IPS-18c (cell line): ENCODE results near the gene ZNF396.

Source experiments
- H3K4me3 ChIP-seq: 2 replicates; pipeline ENCODE4 v1.7.0; 2013; ENCODE audit warnings: low read depth, mild to moderate bottlenecking, low read length, moderate library complexity; ENCODE audit not compliant: insufficient read depth
- H3K9me3 ChIP-seq: one replicate; pipeline ENCODE4 v1.6.1; 2013; ENCODE audit warnings: mild to moderate bottlenecking, low read length, moderate library complexity; ENCODE audit not compliant: control insufficient read depth, insufficient read depth

Gene ZNF396

DNA sequence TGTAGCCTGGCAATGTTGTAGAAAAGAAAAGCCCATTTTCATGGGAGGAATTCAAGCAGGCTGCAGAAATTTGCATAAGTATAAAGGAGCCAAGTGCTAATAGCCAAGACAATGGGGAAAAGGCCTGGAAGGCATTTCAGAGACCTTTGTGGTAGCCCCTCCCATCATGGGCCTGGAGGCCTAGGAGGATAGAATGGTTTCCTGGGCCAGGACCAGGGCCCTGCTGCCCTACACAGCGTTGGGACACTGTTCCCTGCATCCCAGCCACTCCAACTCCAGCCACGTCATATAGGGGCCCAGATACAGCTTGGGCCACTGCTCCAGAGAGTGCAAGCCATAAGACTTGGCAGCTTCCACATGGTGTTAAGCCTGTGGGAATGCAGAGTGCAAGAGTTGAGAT is 24.9 kb downstream of the ZNF396 start:
- peaks cover 6% of the 10 kb centered on the region for H3K9me3 ChIP-seq
- no peak overlapping the region; the same call in 1 of the 2 replicates for H3K4me3 ChIP-seq

DNA sequence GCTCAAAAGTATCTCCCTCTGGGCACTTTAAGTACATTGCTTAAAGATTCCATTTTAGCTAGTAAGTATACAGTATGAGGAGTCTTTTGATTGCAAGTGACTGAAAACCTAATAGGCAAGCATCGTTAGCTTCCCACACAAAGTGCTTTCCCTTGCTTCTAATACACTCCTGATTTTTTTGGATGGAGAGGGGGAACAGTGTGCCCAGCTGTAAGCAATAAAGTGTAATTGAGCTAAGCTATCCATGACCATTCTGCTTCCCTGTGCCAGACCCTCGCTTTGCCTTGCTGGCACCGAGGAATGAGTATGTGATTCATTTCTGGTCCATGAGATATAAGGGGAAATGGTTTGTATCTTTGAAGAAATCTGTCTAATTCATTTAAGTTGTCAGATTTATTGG is 29.1 kb downstream of the ZNF396 start:
- no peak overlapping the region for H3K4me3 ChIP-seq

GRCh38 chr18:35345950-35346349 is 31.2 kb downstream of the ZNF396 start:
- Histone ChIP-seq H3K9me3 (no peaks in the 10 kb centered on the region), H3K4me3 (no peak overlapping the region)

More for the DNA sequence above, 29.1 kb downstream of the ZNF396 start:
- peaks cover 6% of the 10 kb centered on the region for H3K9me3 ChIP-seq

DNA sequence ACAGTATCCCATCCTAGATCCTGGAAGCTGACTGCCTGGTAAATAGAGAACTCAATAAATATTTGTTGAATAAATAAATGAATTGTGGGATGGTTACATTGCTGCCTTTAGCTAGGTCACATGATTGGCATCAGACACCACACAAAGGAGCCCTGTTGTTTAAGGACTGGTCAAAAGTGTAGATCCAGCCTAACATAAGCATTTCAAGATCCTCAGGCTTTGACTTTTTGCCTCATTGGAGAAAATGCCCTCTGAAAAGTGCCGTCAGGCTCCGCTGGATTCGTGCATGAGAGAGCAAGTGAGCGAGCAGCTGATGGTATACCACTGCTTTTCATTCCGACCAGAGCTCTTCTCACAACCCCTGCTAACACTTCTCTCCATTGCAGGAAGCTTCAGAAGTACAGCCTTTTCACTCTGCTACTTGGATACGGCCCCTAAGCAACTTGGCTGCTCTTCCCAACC is 31.6 kb downstream of the ZNF396 start:
- Histone ChIP-seq H3K4me3 (no peak overlapping the region), H3K9me3 (no peaks in the 10 kb centered on the region)

GRCh38 chr18:35344736-35345459 is 32.2 kb downstream of the ZNF396 start:
- Histone ChIP-seq H3K9me3 (no peaks in the 10 kb centered on the region), H3K4me3 (peak overlapping the region; percentile 97; the same call in 1 of the 2 replicates)

DNA sequence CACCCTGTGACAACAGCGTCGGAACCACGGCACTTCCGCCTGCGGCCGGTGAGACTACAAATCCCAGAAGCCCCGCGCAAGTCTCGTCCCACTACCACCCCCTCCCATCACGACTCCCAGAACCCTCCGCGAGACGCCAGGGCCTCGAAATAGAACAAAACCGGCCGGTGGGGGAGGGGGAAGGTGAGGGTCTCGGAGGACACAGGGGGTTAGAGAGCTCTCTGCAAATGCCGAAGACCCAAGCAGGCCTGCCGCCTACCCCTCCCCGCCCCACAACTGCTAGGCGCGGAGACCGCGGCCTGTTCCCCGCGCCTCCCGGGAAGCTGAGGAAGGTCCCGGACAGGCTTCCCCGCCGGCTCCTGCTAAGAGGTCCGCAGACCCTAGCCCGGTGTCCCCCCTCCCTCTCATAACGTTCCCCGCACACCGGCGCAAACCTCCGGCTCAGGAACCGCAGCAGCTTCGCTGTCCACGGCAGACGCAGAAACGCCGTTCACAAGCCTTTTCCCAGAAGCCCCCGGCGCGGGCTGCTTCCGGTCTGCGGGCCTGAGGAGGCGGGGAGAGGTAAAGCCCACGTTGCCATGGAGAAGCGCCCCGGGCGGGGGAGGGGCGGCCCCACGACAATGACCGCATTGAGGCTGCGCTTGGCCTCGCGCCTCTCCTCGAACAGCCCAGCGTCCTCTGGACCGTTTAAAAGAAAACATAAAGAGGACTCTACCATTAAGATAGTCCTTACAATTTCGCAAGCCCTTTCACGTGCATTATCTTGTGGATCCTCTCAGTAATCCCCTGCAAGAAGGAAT is 33.0 kb downstream of the ZNF396 start, which contains the start of gene ZNF24:
Gene ZNF24, minus strand, starts transcription at position 485 of the 800 bp plus-strand sequence. CDS start 3,770 bp downstream, outside the sequence.
- Histone ChIP-seq H3K4me3 (peak within 1 kb of the TSS; percentile 97), H3K9me3 (no peaks in the 10 kb centered on the region)

- Histone ChIP-seq H3K4me3 (peak overlapping the region; percentile 97), H3K9me3 (no peaks in the 10 kb centered on the region)
These were observed 33.6 kb downstream of the ZNF396 start for GRCh38 chr18:35343488-35343935.

DNA sequence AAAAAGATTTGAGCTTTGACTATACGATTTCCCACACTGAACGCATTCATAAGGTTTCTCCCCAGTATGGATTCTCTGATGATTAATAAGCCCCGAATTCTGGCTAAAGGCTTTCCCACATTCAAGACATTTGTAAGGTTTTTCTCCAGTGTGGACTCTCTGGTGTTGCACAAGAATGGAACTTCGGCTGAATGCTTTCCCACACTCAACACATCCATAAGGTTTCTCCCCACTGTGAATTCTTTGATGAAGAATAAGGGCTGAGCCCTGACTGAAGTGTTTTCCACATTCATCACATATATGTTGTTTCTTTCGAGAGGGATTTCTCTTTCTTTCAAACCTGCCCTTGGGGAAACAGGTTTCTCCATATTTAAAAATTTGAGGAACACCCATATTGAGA is 39.9 kb downstream of the ZNF396 start:
- H3K4me3 ChIP-seq, result no peak overlapping the region

GRCh38 chr18:35335866-35336265 is 41.3 kb downstream of the ZNF396 start:
- no peak overlapping the region for H3K4me3 ChIP-seq
- no peaks in the 10 kb centered on the region for H3K9me3 ChIP-seq

More for the DNA sequence above, 39.9 kb downstream of the ZNF396 start:
- H3K9me3 ChIP-seq, result no peaks in the 10 kb centered on the region

DNA sequence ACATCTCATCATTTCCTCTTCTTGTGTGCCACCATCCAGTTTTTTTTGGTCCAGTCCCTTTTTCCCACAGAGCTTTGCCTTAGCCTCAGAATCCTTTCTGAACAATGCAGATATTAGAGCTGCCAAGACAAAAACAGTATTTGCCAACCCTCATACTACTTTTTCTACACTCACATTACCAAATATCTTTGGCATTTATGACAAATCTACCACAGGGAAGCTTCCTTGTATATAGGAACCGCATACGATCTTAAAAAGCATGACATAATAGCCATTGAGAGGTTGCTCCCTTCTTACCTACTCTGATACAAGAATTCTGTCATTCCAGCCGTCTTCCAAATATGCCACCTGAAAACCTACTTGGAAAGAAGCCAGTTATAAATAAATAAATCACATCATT is 42.3 kb downstream of the ZNF396 start:
- Histone ChIP-seq H3K4me3 (no peak overlapping the region), H3K9me3 (no peaks in the 10 kb centered on the region)

DNA sequence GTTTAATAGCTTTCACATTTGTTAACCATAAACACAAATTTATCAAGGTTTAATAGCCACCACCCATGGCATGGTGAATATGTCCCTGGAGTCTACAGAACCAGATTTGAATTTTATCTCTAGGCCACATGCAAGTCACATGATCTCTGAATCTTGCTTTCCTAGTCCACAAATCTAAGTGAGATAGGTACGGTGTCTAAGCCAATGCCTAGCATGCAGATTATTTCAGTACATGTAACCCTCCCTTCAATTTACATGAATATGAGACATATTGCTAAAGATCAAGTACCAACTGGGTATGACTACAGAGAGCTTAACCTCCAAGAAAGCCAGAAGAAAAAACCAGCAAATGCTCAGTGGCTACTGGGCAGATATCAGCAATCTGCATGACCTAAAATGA is 42.9 kb downstream of the ZNF396 start:
- H3K9me3 ChIP-seq, result no peaks in the 10 kb centered on the region
- no peak overlapping the region for H3K4me3 ChIP-seq

GRCh38 chr18:35331367-35332087 is 45.6 kb downstream of the ZNF396 start:
- no peak overlapping the region for H3K4me3 ChIP-seq
- H3K9me3 ChIP-seq, result no peaks in the 10 kb centered on the region

- no peak overlapping the region for H3K4me3 ChIP-seq
- H3K9me3 ChIP-seq, result no peaks in the 10 kb centered on the region
These were observed 48.3 kb downstream of the ZNF396 start for GRCh38 chr18:35328868-35329267.

DNA sequence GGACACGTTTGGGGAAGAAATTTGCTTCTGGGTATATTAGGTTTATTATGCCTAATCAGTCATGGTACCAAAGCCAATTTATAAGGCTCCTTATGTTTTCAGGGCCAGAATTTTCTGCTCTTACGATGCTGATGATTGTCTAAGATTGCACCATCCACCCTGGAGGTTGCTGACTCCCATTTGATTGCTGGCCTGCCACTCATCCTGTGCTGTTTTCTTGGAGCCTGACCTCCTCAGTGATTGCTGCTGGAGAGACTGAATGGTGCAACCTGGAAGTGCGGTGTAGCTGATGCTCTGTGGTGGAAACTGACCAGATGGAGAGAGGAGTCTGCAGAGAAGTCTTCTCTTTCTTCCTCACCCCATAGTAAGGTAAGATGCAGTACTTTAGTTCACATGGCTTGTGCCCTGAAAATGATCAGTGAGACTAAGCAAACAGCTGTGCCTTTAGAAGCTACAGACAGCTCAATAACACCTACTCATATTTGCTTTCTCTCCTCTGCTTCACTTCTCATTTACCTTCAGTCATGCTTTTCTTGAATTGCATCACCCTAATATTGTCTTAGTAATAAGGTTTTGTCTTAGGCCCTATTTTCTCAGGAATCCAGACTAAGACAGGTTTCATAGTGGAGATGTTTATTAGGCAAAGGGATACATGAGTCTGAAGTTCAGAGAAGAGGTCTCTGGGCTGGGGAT is 50.3 kb downstream of the ZNF396 start:
- Histone ChIP-seq H3K4me3 (no peak overlapping the region), H3K9me3 (no peaks in the 10 kb centered on the region)

GRCh38 chr18:35324926-35325655 is 52.0 kb downstream of the ZNF396 start:
- Histone ChIP-seq H3K9me3 (no peaks in the 10 kb centered on the region), H3K4me3 (no peak overlapping the region)
